CD14-positive monocyte (primary cell): ENCODE data around the gene C6orf132. TPM values are rescaled to one million over a fixed set of nuclear protein-coding genes. Genes with fewer than 3 reads are reported as not detected.

ENCODE experiments used
- DNase-seq, 3 donors: peaks; one replicate each; pipeline ENCODE4 v3.0.0-alpha.2; 2011 to 2022
- H2AFZ ChIP-seq: 2 replicates; pipeline ENCODE4 v1.6.0; 2012; ENCODE audit warnings: mild to moderate bottlenecking, low read depth, low read length, inconsistent platforms; ENCODE audit not compliant: insufficient read depth, poor library complexity, severe bottlenecking
- H3K27ac ChIP-seq, 2 donors: 1 replicate in 1 of 2; 2 replicates in 1 of 2; pipeline ENCODE4 v1.5.1; 2012 to 2013; ENCODE audit warnings: low read length in 2 of 2, control low read depth in 1 of 2, inconsistent platforms in 1 of 2, low read depth in 1 of 2, mild to moderate bottlenecking in 1 of 2
- H3K27me3 ChIP-seq, 2 donors: one replicate each; pipeline versions ENCODE4 v1.6.0 to v1.6.1; 2011 to 2013; ENCODE audit warnings: low read length in 2 of 2; ENCODE audit not compliant: control insufficient read depth in 2 of 2, insufficient read depth in 2 of 2
- H3K36me3 ChIP-seq, 2 donors: replicated peaks in 1 of 2; 1 replicate in 1 of 2; 2 replicates in 1 of 2; pipeline versions ENCODE4 v1.5.1 to v1.6.1; 2012 to 2013; ENCODE audit warnings: low read length in 2 of 2, control low read depth in 1 of 2, inconsistent platforms in 1 of 2, mild to moderate bottlenecking in 1 of 2; ENCODE audit not compliant: insufficient read depth in 2 of 2, control insufficient read depth in 1 of 2
- H3K4me1 ChIP-seq, 2 donors: 1 replicate in 1 of 2; 2 replicates in 1 of 2; pipeline versions ENCODE4 v1.5.1 to v1.6.1; 2012 to 2013; ENCODE audit warnings: low read length in 2 of 2, control low read depth in 1 of 2, inconsistent platforms in 1 of 2, mild to moderate bottlenecking in 1 of 2, moderate library complexity in 1 of 2; ENCODE audit not compliant: insufficient read depth in 2 of 2, control insufficient read depth in 1 of 2
- H3K4me2 ChIP-seq: replicated peaks from 2 replicates; pipeline ENCODE3; 2012; ENCODE audit warnings: low read length, moderate library complexity, mild to moderate bottlenecking; ENCODE audit not compliant: poor library complexity, severe bottlenecking; ENCODE audit errors: extremely low read depth
- H3K4me3 ChIP-seq, 3 experiments: fragments of 200-600 bp in 1 of 3; sonication (generic) in 1 of 3; replicated peaks in 1 of 3; 1 replicate in 2 of 3; 2 replicates in 1 of 3; pipeline ENCODE4 v1.5.1; 2011 to 2013; ENCODE audit warnings: low read length in 3 of 3, mild to moderate bottlenecking in 3 of 3, control low read depth in 2 of 3, low read depth in 2 of 3, inconsistent platforms in 1 of 3, moderate library complexity in 1 of 3
- H3K79me2 ChIP-seq: 2 replicates; pipeline ENCODE4 v1.6.0; 2012; ENCODE audit warnings: mild to moderate bottlenecking, control low read depth, inconsistent platforms, low read length, moderate library complexity; ENCODE audit not compliant: insufficient read depth
- H3K9ac ChIP-seq: 2 replicates; pipeline ENCODE4 v1.6.0; 2017; ENCODE audit warnings: low read length, mild to moderate bottlenecking; ENCODE audit not compliant: insufficient read depth, poor library complexity, severe bottlenecking
- H3K9me3 ChIP-seq, 2 donors: replicated peaks in 1 of 2; 1 replicate in 1 of 2; 2 replicates in 1 of 2; pipeline versions ENCODE4 v1.5.1 to v1.6.1; 2012 to 2013; ENCODE audit warnings: low read length in 2 of 2, control low read depth in 1 of 2; ENCODE audit not compliant: control insufficient read depth in 1 of 2, insufficient read depth in 1 of 2
- H4K20me1 ChIP-seq: 2 replicates; pipeline ENCODE4 v1.6.0; 2012; ENCODE audit warnings: mild to moderate bottlenecking, low read length, control low read depth, moderate library complexity; ENCODE audit not compliant: insufficient read depth
- H3K27ac Mint-ChIP-seq, 7 donors: one replicate each; pipeline ENCODE4 v1.8.0; 2020; ENCODE audit warnings: mild to moderate bottlenecking in 7 of 7, mixed read lengths in 7 of 7, moderate library complexity in 6 of 7, inconsistent platforms in 2 of 7
- H3K27me3 Mint-ChIP-seq, 3 donors: one replicate each; pipeline ENCODE4 v1.8.0; 2021 to 2022; ENCODE audit warnings: low read depth in 3 of 3, mild to moderate bottlenecking in 3 of 3, mixed read lengths in 3 of 3, moderate library complexity in 3 of 3, inconsistent platforms in 1 of 3
- H3K36me3 Mint-ChIP-seq, 2 donors: one replicate each; pipeline ENCODE4 v1.8.0; 2020; ENCODE audit warnings: mixed read lengths in 2 of 2, inconsistent platforms in 1 of 2, mild to moderate bottlenecking in 1 of 2
- H3K4me1 Mint-ChIP-seq: one replicate; pipeline ENCODE4 v1.8.0; 2020; ENCODE audit warnings: mild to moderate bottlenecking, mixed read lengths
- H3K4me3 Mint-ChIP-seq, 2 donors: one replicate each; pipeline ENCODE4 v1.8.0; 2020; ENCODE audit warnings: mild to moderate bottlenecking in 2 of 2, mixed read lengths in 2 of 2, moderate library complexity in 1 of 2
- H3K9me3 Mint-ChIP-seq, 7 donors: one replicate each; pipeline ENCODE4 v1.8.0; 2020 to 2022; ENCODE audit warnings: mixed read lengths in 7 of 7, mild to moderate bottlenecking in 6 of 7, moderate library complexity in 6 of 7, inconsistent platforms in 2 of 7
- CTCF ChIP-seq: fragments of 200-600 bp; IDR thresholded peaks from one replicate; pipeline ENCODE4 v1.8.0; 2022; ENCODE audit warnings: antibody characterized with exemption, mild to moderate bottlenecking
- whole genome bisulfite sequencing: methylation state at CpG from one replicate; pipeline ENCODE4 v1.1.5; 2013; ENCODE audit warnings: missing lambda C conversion rate; ENCODE audit not compliant: insufficient coverage; 5-methylcytosine and 5-hydroxymethylcytosine counted together
- intact Hi-C, 2 donors: fragments of 100-400 bp; cut with micrococcal nuclease; formaldehyde crosslinking; loops; one replicate each; pipeline versions ENCODE4 v1.15.0 to v1.15.1; 2023
- polyA plus RNA-seq, 3 donors: library from polyadenylated mRNA; depleted of rRNA in 1 of 3; unstranded in 2 of 3; stranded (reverse) in 1 of 3; fragments of 300-500 nt in 2 of 3; fragments of >200 nt in 1 of 3; fragmentation: Illumina TruSeq in 2 of 3; gene quantifications; 1 replicate in 2 of 3; 2 replicates in 1 of 3; pipeline ENCODE4 v1.2.3, GENCODE V29; 2012 to 2021

C6orf132 gene
- polyA plus RNA-seq, 3 donors, result not detected

DNA sequence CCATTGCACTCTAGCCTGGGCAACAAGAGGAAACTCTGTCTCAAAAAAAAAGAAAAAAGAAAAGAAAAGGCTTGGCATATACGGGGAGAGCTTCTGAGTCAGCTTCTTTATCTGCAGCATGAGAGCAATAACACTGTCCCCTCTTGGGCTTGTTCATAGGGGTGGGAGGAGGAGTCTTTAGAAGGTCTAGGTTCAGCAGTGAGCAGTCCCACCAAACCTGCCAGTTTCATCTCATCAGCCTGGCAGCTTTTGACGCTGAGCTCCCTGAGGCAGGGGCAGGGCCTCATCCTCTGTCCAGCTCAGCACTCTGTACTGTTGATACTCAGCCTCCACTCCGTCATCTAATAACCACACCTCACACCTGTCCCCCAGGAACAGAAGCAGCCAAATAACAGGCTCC is 5.6 kb upstream of the C6orf132 start:
- H3K4me1 Mint-ChIP-seq, result peaks cover 7% of the 10 kb centered on the region
- Histone ChIP-seq H3K9me3 (no peaks in the 10 kb centered on the region), H3K27me3 (peaks cover 0 to 7% of the 10 kb centered on the region in 2 donors), H3K4me3 (no peak overlapping the region), H3K36me3 (no peaks in the 10 kb centered on the region), H3K9ac (no peak overlapping the region), H4K20me1 (no peaks in the 10 kb centered on the region), H3K4me1 (peaks cover under 1 to 1% of the 10 kb centered on the region in 2 donors), H2AFZ (no peak overlapping the region), H3K79me2 (no peaks in the 10 kb centered on the region), H3K27ac (no peak overlapping the region), H3K4me2 (no peak overlapping the region)
- no peak overlapping the region for H3K4me3 Mint-ChIP-seq
- 55% methylated on average over 3 of the region's 3 CpGs for WGBS
- peaks cover 0 to 3% of the 10 kb centered on the region in 2 donors for H3K36me3 Mint-ChIP-seq
- DNase-seq, result no peak
- no peak overlapping the region for H3K27ac Mint-ChIP-seq
- intact Hi-C loops, result no loop called here
- peaks cover 0 to 3% (median 0%) of the 10 kb centered on the region in 7 donors for H3K9me3 Mint-ChIP-seq
- peaks cover 13 to 20% (median 18%) of the 10 kb centered on the region in 3 donors for H3K27me3 Mint-ChIP-seq
- TF ChIP-seq CTCF, result no peak

DNA sequence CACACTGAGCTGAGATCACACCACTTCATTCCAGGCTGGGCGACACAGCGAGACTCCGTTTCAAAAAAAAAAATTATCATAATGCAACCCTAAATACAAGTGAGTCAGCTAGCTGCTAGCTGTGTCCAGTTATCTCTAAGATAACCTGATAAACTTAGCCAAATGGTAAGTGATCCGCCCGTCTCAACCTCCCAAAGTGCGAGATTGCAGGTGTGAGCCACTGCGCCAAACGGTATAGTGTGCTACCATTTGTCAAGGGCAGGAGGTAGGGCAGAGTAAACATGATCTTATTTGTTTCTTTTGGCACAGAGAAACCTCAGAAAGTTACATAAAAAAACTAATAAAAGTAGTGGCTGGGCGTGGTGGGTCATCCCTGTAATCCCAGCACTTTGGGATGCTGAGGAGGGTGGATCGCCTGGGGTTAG is 4.7 kb upstream of the C6orf132 start:
- Mint-ChIP-seq H3K9me3 (peaks cover 0 to 3% (median 0%) of the 10 kb centered on the region in 7 donors), H3K4me1 (peaks cover 12% of the 10 kb centered on the region), H3K27ac (no peak overlapping the region), H3K27me3 (peaks cover 16 to 27% (median 26%) of the 10 kb centered on the region in 3 donors), H3K36me3 (peaks cover 0 to 3% of the 10 kb centered on the region in 2 donors), H3K4me3 (no peak overlapping the region)
- H3K4me3 ChIP-seq, result no peak overlapping the region
- no peak overlapping the region for H2AFZ ChIP-seq
- H3K9me3 ChIP-seq, result no peaks in the 10 kb centered on the region
- no peak overlapping the region for H3K27ac ChIP-seq
- no peaks in the 10 kb centered on the region for H3K79me2 ChIP-seq
- H3K36me3 ChIP-seq, result no peaks in the 10 kb centered on the region
- intact Hi-C loops, result no loop called here
- WGBS, result 97% methylated on average over 6 of the region's 10 CpGs
- no peak overlapping the region for H3K4me2 ChIP-seq
- TF ChIP-seq CTCF, result no peak
- no peak overlapping the region for H3K9ac ChIP-seq
- peaks cover 10% of the 10 kb centered on the region in 2 donors for H3K4me1 ChIP-seq
- DNase-seq, result no peak
- H3K27me3 ChIP-seq, result peaks cover 0 to 15% of the 10 kb centered on the region in 2 donors
- no peaks in the 10 kb centered on the region for H4K20me1 ChIP-seq
